Measurements from ENCODE around the gene FBLN1.
"Not testable (repeated sequence)": the region's sequence is repeated elsewhere in the genome, so short reads cannot be mapped to it uniquely, and the experiment has no call there.

The FBLN1 gene

DNA sequence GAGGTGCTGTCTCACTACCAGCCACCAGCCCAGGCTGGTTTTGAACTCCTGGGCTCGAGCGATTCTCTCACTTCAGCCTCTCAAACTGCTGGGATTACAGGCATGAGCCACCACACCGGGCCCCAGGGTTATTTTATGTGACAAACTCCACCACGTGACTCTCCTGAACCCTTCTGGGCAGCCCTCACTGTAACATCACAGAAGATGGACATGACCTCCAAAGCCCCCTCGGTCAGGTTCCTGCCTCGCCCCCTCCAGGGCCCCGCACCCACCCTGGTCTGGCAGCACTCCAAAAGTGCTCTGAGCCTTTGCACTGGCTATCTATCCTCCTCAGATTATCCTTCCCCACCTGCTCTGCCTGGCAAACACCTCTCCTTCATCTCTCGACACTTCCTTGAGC lies 45.9 kb upstream of the FBLN1 start:
- TF ChIP-seq MYC (IDR thresholded peaks at IDR 0.05; ENCODE audit: low read depth, low read length): no peak
- TF ChIP-seq, protein P1, sequence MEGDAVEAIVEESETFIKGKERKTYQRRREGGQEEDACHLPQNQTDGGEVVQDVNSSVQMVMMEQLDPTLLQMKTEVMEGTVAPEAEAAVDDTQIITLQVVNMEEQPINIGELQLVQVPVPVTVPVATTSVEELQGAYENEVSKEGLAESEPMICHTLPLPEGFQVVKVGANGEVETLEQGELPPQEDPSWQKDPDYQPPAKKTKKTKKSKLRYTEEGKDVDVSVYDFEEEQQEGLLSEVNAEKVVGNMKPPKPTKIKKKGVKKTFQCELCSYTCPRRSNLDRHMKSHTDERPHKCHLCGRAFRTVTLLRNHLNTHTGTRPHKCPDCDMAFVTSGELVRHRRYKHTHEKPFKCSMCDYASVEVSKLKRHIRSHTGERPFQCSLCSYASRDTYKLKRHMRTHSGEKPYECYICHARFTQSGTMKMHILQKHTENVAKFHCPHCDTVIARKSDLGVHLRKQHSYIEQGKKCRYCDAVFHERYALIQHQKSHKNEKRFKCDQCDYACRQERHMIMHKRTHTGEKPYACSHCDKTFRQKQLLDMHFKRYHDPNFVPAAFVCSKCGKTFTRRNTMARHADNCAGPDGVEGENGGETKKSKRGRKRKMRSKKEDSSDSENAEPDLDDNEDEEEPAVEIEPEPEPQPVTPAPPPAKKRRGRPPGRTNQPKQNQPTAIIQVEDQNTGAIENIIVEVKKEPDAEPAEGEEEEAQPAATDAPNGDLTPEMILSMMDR (IDR thresholded peaks at IDR 0.05; ENCODE audit: low read depth, low read length): no peak
- no peak for TF ChIP-seq POLR2A (IDR thresholded peaks at IDR 0.05; ENCODE audit: extremely low read depth, insufficient read length)
- TF ChIP-seq, protein P2, sequence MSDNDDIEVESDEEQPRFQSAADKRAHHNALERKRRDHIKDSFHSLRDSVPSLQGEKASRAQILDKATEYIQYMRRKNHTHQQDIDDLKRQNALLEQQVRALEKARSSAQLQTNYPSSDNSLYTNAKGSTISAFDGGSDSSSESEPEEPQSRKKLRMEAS (IDR thresholded peaks at IDR 0.05; ENCODE audit: low read depth, low read length): no peak

DNA sequence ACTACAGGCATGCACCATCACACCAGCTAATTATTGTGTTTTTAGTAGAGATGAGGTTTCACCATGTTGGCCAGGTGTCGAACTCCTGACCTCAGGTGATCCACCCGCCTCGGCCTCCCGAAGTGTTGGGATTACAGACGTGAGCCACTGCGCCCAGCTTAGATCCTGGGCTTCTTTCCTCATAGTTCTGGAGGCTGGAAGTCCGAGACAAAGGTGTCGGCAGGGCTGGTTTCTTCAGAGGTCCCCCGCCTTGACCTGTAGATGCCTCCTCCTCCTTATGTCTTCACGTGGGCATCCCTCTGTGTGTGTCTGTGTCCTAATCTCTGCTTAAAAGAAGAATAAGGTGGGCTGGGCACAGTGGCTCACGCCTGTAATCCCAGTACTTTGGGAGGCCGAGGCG lies 44.2 kb upstream of the FBLN1 start:
- no peak for TF ChIP-seq POLR2A (IDR thresholded peaks at IDR 0.05; ENCODE audit: extremely low read depth, insufficient read length)
- no peak for TF ChIP-seq MYC (IDR thresholded peaks at IDR 0.05; ENCODE audit: low read depth, low read length)
- TF ChIP-seq, protein P1 (IDR thresholded peaks at IDR 0.05; ENCODE audit: low read depth, low read length): no peak
- TF ChIP-seq, protein P2 (IDR thresholded peaks at IDR 0.05; ENCODE audit: low read depth, low read length): no peak
- no peak overlapping the region for H3K4me3 ChIP-seq (ENCODE audit: low read depth, low read length)
- DNase-seq (ENCODE audit: low read depth): no peak

More for the DNA sequence above, 45.9 kb upstream of the FBLN1 start:
- H3K4me3 ChIP-seq (ENCODE audit: low read depth, low read length): no peak overlapping the region
- no peak for DNase-seq (ENCODE audit: low read depth)

DNA sequence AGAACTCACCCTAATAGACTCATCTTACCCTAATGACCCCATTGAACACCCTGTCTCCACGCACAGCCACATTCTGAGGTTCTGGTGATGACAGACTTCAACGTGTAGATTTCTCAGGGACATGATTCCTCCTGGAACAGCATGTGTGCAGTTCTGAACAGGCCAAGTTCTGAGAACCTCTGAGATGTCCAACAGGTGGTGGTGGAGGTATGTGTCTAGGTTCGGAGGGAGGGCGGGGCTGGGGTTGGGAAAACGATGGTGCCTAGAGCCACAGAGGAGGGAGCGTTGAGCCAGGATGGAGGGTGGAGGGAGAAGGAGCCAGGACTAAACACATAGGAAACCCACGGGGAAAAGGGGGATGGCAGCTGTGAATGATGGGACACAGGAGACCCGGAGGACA lies 43.4 kb upstream of the FBLN1 start:
- TF ChIP-seq, protein P1 (IDR thresholded peaks at IDR 0.05; ENCODE audit: low read depth, low read length): no peak
- TF ChIP-seq POLR2A (IDR thresholded peaks at IDR 0.05; ENCODE audit: extremely low read depth, insufficient read length) (no peak), MYC (IDR thresholded peaks at IDR 0.05; ENCODE audit: low read depth, low read length) (no peak)
- TF ChIP-seq, protein P2 (IDR thresholded peaks at IDR 0.05; ENCODE audit: low read depth, low read length): no peak
- no peak overlapping the region for H3K4me3 ChIP-seq (ENCODE audit: low read depth, low read length)
- DNase-seq (ENCODE audit: low read depth): no peak

DNA sequence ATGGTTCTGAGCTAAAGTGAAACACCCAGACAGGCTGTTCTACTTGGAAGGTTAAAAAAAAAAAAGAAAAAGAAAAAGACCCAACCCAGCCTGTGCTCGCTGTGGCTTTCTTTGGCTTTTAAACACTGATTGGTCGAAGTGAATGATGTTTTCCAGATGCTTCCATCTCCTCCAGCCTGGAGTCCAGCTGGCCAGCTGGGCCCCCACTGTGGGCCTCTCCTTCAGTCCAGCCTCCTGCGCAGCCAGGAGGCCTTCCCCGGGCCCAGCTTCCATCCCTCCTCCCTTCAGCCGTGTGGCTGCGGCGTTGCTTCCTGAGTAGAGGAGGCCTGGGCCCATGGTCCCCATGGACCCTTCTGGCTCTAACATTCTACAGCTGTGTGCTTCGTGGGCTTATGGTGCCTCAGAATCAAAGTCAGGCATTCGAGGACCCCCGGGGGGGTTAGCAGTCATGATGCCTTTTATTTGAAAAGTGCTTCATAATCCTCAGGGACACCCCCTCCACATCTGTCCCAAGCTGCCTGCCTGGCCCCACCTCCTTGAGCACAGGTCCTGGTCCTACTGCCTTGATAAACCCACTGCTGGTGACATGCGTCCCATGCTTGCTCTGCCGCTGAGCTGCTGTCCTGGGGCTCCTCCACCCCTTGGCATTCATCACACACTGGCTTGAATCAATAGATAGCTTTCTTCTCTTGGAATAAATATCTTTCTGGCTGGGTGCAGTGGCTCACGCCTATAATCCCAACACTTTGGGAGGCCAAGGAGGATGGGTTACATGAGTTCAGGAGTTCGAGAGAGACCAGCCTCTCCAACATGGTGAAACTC lies 42.2 kb upstream of the FBLN1 start:
- no peak for TF ChIP-seq POLR2A (IDR thresholded peaks at IDR 0.05; ENCODE audit: extremely low read depth, insufficient read length)
- TF ChIP-seq MYC (IDR thresholded peaks at IDR 0.05; ENCODE audit: low read depth, low read length): no peak
- TF ChIP-seq, protein P1 (IDR thresholded peaks at IDR 0.05; ENCODE audit: low read depth, low read length): no peak
- TF ChIP-seq, protein P2 (IDR thresholded peaks at IDR 0.05; ENCODE audit: low read depth, low read length): no peak
- no peak overlapping the region for H3K4me3 ChIP-seq (ENCODE audit: low read depth, low read length)
- no peak for DNase-seq (ENCODE audit: low read depth)

DNA sequence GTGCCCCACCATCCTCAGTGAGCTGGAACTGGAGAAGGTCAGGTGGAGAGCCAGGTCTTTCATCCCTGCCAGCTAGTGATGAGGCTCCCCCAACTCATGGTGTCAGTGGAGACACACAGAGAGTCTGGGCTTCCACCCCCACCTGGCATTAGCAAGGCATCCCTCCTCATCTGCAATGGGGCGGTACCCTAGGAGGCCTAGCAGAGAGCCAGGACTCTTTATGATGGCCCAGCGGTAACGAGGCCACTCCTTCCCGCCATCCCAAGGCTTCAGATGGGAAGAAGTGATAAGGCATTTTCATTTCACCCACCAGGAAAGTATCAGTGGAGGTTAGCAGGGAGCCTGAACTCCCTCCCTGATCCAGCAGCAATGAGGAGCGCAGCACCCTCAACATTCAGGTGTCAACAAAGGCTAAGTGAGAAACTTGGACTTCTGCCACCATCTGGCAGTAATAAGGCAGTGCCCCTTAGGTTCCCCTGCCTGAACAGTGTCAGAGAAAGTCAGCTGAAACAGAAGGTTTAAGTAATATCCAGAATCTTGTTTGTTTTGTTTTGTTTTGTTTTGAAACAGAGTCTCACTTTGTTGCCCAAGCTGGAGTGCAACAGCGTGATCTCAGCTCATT lies 40.5 kb upstream of the FBLN1 start:
- no peak overlapping the region for H3K4me3 ChIP-seq (ENCODE audit: low read depth, low read length)
- peak; percentile 38 for DNase-seq (ENCODE audit: low read depth)
- no peak for TF ChIP-seq POLR2A (IDR thresholded peaks at IDR 0.05; ENCODE audit: extremely low read depth, insufficient read length)
- TF ChIP-seq, protein P1 (IDR thresholded peaks at IDR 0.05; ENCODE audit: low read depth, low read length): peak; percentile 52

DNA sequence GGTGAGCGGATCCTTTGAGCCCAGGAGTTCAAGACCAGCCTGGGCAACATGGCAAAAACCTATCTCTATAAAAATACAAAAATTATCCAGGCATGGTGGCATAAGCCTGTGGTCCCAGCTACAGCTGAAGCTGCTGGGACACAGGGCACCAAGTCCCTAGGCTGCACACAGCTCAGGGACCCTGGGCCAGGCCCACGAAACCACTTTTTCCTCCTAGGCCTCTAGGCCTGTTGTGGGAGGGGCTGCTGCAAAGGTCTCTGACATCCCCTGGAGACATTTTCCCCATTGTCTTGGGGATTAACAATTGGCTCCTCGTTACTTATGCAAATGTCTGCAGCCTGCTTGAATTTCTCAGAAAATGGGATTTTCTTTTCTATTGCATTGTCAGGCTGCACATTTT lies 39.0 kb upstream of the FBLN1 start:
- H3K4me3 ChIP-seq (ENCODE audit: low read depth, low read length); DNase-seq (ENCODE audit: low read depth): not testable (repeated sequence)
